GM10248 (cell line): ENCODE data around the gene ENO4.
A peak's percentile ranks its signal among the peaks of the same experiment; 100 is the strongest.

ENCODE experiments used
- CTCF ChIA-PET: fragments of 300-600 bp; sonication (Branson Sonifier 250); formaldehyde crosslinking; extraction: SDS; loops from one replicate; lab custom pipeline; 2021; ENCODE audit warnings: antibody characterized with exemption; lab: Yijun Ruan, JAX
- POLR2A ChIA-PET: fragments of 350-650 bp; sonication (Branson Sonifier 250); formaldehyde crosslinking; extraction: SDS; loops from one replicate; lab custom pipeline; 2020; ENCODE audit warnings: antibody characterized with exemption; lab: Yijun Ruan, JAX
- DNase-seq: peaks from one replicate; pipeline ENCODE4 v3.0.0; 2012; ENCODE audit errors: extremely low spot score
- CTCF ChIP-seq: IDR thresholded peaks from 2 replicates; pipeline ENCODE4 v1.5.1; 2012; ENCODE audit warnings: mild to moderate bottlenecking, low read depth; ENCODE audit errors: extremely low read depth, missing control alignments, control extremely low read depth

Gene ENO4

GRCh38 chr10:116849248-116850057, at the start of gene ENO4:
ENO4 (plus strand) TSS chr10:116849499; CDS start chr10:116849567, 68 bp downstream.
- DNase-seq, result peak; percentile 78
- POLR2A ChIA-PET, result no interaction called here
- no peak for TF ChIP-seq CTCF
- CTCF ChIA-PET, result interaction anchor here (1.2 to 1.5 kb wide), 4 partner anchors 14 to 325 kb away, joined by 3 to 5 read pairs (median 4); no protein-coding TSS in a partner anchor

DNA sequence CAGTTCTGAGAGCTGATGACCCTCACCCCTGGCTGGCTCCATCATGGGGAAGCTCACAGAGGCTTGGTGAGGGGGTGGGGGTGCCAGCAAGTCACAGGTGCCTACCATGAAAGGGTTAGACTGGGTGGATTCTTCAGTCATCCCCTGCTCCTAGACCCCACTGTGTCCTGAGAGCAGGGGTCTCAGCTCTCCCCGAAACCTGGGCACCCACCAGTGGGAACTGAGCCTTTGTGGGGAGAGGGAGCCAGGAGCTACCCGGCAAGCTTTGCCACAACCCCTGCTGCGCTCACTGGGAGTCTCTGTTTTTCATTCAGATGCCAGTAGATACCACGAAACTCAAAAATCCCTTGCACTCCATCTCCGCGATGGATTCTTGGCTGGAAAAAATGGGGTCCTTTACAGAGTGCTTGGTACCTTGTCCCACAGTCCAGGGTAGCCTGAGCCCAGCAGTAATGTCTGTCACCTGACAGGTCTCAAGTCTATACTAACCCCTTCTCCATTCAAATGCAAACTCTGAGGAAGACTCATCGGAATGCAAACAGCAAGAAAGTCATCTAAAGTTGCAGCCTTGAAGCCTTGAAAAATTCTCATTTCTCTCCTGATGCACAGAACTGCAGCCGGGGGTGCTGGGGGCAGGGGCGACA, 48.9 kb upstream of the ENO4 start:
- ChIA-PET POLR2A (no interaction called here), CTCF (interaction anchor here (1.0 to 7.9 kb wide), 6 partner anchors 9 to 375 kb away, joined by 3 to 96 read pairs (median 8); no protein-coding TSS in a partner anchor)
- no peak for TF ChIP-seq CTCF
- DNase-seq, result no peak

- no peak for DNase-seq
- no peak for TF ChIP-seq CTCF
- POLR2A ChIA-PET, result no interaction called here
- CTCF ChIA-PET, result interaction anchor here (0.7 to 7.9 kb wide), 8 partner anchors 8 to 375 kb away, joined by 3 to 96 read pairs (median 5); no protein-coding TSS in a partner anchor
Measured at GRCh38 chr10:116801658-116802057, 47.6 kb upstream of the ENO4 start.

- TF ChIP-seq CTCF, result no peak
- CTCF ChIA-PET, result interaction anchor here (1.6 to 7.9 kb wide), 5 partner anchors 10 to 373 kb away, joined by 4 to 96 read pairs (median 4); no protein-coding TSS in a partner anchor
- POLR2A ChIA-PET, result no interaction called here
- DNase-seq, result no peak
Measured at GRCh38 chr10:116802474-116802873, 46.8 kb upstream of the ENO4 start.

GRCh38 chr10:116802876-116803275, 46.4 kb upstream of the ENO4 start:
- CTCF ChIA-PET, result interaction anchor here (0.7 to 1.6 kb wide), 4 partner anchors 10 to 372 kb away, joined by 3 to 4 read pairs (median 4); no protein-coding TSS in a partner anchor
- TF ChIP-seq CTCF, result no peak
- POLR2A ChIA-PET, result no interaction called here
- DNase-seq, result no peak
